ENCODE data around the gene TMOD1.
"Not testable (repeated sequence)": the region's sequence is repeated elsewhere in the genome, so short reads cannot be mapped to it uniquely, and the experiment has no call there.

GRCh38 chr9:97574921-97575672 is 73.6 kb downstream of the TMOD1 start:
- TF ChIP-seq, protein P1, sequence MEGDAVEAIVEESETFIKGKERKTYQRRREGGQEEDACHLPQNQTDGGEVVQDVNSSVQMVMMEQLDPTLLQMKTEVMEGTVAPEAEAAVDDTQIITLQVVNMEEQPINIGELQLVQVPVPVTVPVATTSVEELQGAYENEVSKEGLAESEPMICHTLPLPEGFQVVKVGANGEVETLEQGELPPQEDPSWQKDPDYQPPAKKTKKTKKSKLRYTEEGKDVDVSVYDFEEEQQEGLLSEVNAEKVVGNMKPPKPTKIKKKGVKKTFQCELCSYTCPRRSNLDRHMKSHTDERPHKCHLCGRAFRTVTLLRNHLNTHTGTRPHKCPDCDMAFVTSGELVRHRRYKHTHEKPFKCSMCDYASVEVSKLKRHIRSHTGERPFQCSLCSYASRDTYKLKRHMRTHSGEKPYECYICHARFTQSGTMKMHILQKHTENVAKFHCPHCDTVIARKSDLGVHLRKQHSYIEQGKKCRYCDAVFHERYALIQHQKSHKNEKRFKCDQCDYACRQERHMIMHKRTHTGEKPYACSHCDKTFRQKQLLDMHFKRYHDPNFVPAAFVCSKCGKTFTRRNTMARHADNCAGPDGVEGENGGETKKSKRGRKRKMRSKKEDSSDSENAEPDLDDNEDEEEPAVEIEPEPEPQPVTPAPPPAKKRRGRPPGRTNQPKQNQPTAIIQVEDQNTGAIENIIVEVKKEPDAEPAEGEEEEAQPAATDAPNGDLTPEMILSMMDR (IDR thresholded peaks at IDR 0.05; ENCODE audit: low read depth, low read length): not testable (repeated sequence)
- TF ChIP-seq EZH2phosphoT487 (IDR thresholded peaks at IDR 0.05; ENCODE audit: low read depth): not testable (repeated sequence)

All from OCI-LY3 (cell line).